ENCODE results near the gene RNF115.
A peak's percentile ranks its signal among the peaks of the same experiment; 100 is the strongest.
"Not testable (repeated sequence)": the region's sequence is repeated elsewhere in the genome, so short reads cannot be mapped to it uniquely, and the experiment has no call there.

Gene RNF115

GRCh38 chr1:145777357-145778145 is 46.3 kb downstream of the RNF115 start:
- DNase-seq = no peak

- no peak for DNase-seq
These were observed 50.5 kb downstream of the RNF115 start for GRCh38 chr1:145773423-145773822.

GRCh38 chr1:145771056-145771455 is 52.8 kb downstream of the RNF115 start:
- DNase-seq = no peak

- DNase-seq = not testable (repeated sequence)
These were observed 55.9 kb downstream of the RNF115 start for GRCh38 chr1:145768004-145768403.

GRCh38 chr1:145766926-145767325 is 57.0 kb downstream of the RNF115 start:
- DNase-seq = not testable (repeated sequence)

- DNase-seq = not testable (repeated sequence)
These were observed 58.1 kb downstream of the RNF115 start for GRCh38 chr1:145765585-145766360.

- DNase-seq = not testable (repeated sequence)
These were observed 58.8 kb downstream of the RNF115 start for GRCh38 chr1:145765127-145765526.

GRCh38 chr1:145764231-145764940 is 59.5 kb downstream of the RNF115 start:
- not testable (repeated sequence) for DNase-seq

- DNase-seq = not testable (repeated sequence)
These were observed 61.9 kb downstream of the RNF115 start for GRCh38 chr1:145762001-145762400.

- not testable (repeated sequence) for DNase-seq
These were observed 62.4 kb downstream of the RNF115 start for GRCh38 chr1:145761498-145761897.

- DNase-seq = not testable (repeated sequence)
These were observed 63.4 kb downstream of the RNF115 start for GRCh38 chr1:145760395-145760949.

GRCh38 chr1:145759721-145760120 is 64.2 kb downstream of the RNF115 start:
- no peak for DNase-seq

- no peak for DNase-seq
These were observed 65.3 kb downstream of the RNF115 start for GRCh38 chr1:145758575-145758974.

GRCh38 chr1:145758116-145758515 is 65.8 kb downstream of the RNF115 start:
- no peak for DNase-seq

GRCh38 chr1:145757420-145757819 is 66.5 kb downstream of the RNF115 start:
- peak; percentile 16 for DNase-seq

- peak; percentile 94 for DNase-seq
These were observed 72.3 kb downstream of the RNF115 start for GRCh38 chr1:145751491-145752037.

GRCh38 chr1:145750426-145750825 is 73.5 kb downstream of the RNF115 start:
- DNase-seq = no peak

- DNase-seq = no peak
These were observed 76.3 kb downstream of the RNF115 start for GRCh38 chr1:145747398-145748247.

GRCh38 chr1:145740269-145740668 is 83.6 kb downstream of the RNF115 start:
- peak; percentile 16 for DNase-seq

GRCh38 chr1:145736191-145736590 is 87.7 kb downstream of the RNF115 start:
- no peak for DNase-seq

GRCh38 chr1:145730900-145731299 is 93.0 kb downstream of the RNF115 start:
- DNase-seq = no peak

All from fibroblast of skin of scalp (primary cell).